Measurements from ENCODE around the gene RALGPS1.

- TF ChIP-seq CTCF (conservative IDR thresholded peaks at IDR 0.05 in 1 of 2, IDR thresholded peaks at IDR 0.05 in 1 of 2; ENCODE audit: low read depth in 1 of 2, low read length in 2 of 2) (no peak), EZH2 (IDR thresholded peaks at IDR 0.05; ENCODE audit: low read length, missing control alignments) (no peak)
Observed at GRCh38 chr9:127105805-127106465, 191.4 kb downstream of the RALGPS1 start.

Measured in fibroblast of lung (primary cell).